GM23338 (cell line): ENCODE data around the gene VSTM2B. TPM values are rescaled to one million over a fixed set of nuclear protein-coding genes. Genes with fewer than 3 reads are reported as not detected.

Experiments
- ATAC-seq: fragments of 200-7000 bp; cut with Tn5 transposase; 3 replicates; pipeline ENCODE4 v1.9.1; 2020
- DNase-seq: peaks from one replicate; pipeline ENCODE4 v3.0.0-alpha.2; 2015; ENCODE audit warnings: low spot score
- H2AFZ ChIP-seq: fragments of 200-600 bp; sonication (generic); 2 replicates; pipeline ENCODE4 v1.8.0; 2016; ENCODE audit warnings: antibody characterized with exemption, mild to moderate bottlenecking, moderate library complexity
- H3F3A ChIP-seq: fragments of 200-600 bp; sonication (generic); replicated peaks from 2 replicates; pipeline ENCODE4 v1.8.0; 2017; ENCODE audit warnings: antibody characterized with exemption, mixed run types, low read depth
- H3K27ac ChIP-seq: fragments of 200-600 bp; sonication (generic); 2 replicates; pipeline ENCODE4 v1.6.1; 2016; ENCODE audit warnings: low read depth
- H3K27me3 ChIP-seq: fragments of 200-600 bp; sonication (generic); 2 replicates; pipeline ENCODE4 v1.8.0; 2016; ENCODE audit warnings: mild to moderate bottlenecking, mixed run types, moderate library complexity; ENCODE audit not compliant: insufficient read depth
- H3K36me3 ChIP-seq: fragments of 200-600 bp; sonication (generic); 2 replicates; pipeline ENCODE4 v1.8.0; 2016; ENCODE audit warnings: mild to moderate bottlenecking; ENCODE audit not compliant: insufficient read depth
- H3K4me1 ChIP-seq: fragments of 200-600 bp; sonication (generic); 2 replicates; pipeline ENCODE4 v1.8.0; 2016; ENCODE audit warnings: mild to moderate bottlenecking, moderate library complexity; ENCODE audit not compliant: insufficient read depth
- H3K4me2 ChIP-seq: fragments of 200-600 bp; sonication (generic); 2 replicates; pipeline ENCODE4 v1.7.1; 2017; ENCODE audit warnings: mixed run types
- H3K4me3 ChIP-seq: fragments of 200-600 bp; sonication (generic); 2 replicates; pipeline ENCODE4 v1.6.1; 2016; ENCODE audit warnings: mixed run types
- H3K79me2 ChIP-seq: fragments of 200-600 bp; sonication (generic); replicated peaks from 2 replicates; pipeline ENCODE4 v1.8.0; 2017; ENCODE audit warnings: mild to moderate bottlenecking; ENCODE audit not compliant: insufficient read depth
- H3K9me2 ChIP-seq: fragments of 200-600 bp; sonication (generic); 2 replicates; pipeline ENCODE4 v1.8.0; 2017; ENCODE audit not compliant: insufficient read depth
- H4K20me1 ChIP-seq: fragments of 200-600 bp; sonication (generic); replicated peaks from 2 replicates; pipeline ENCODE4 v1.8.0; 2017; ENCODE audit warnings: mild to moderate bottlenecking; ENCODE audit not compliant: insufficient read depth
- H3K27ac Mint-ChIP-seq: 2 replicates; pipeline ENCODE4 v1.8.0; 2020; ENCODE audit warnings: inconsistent platforms, mild to moderate bottlenecking, moderate library complexity, mixed read lengths
- H3K27me3 Mint-ChIP-seq: 3 replicates; pipeline ENCODE4 v1.8.0; 2022; ENCODE audit warnings: low read depth, mild to moderate bottlenecking, moderate library complexity, mixed read lengths, inconsistent platforms; ENCODE audit not compliant: insufficient read depth, poor library complexity
- H3K36me3 Mint-ChIP-seq: 3 replicates; pipeline ENCODE4 v1.8.0; 2021; ENCODE audit warnings: low read depth, mild to moderate bottlenecking, inconsistent platforms, moderate library complexity, mixed read lengths
- H3K4me1 Mint-ChIP-seq: 3 replicates; pipeline ENCODE4 v1.8.0; 2020; ENCODE audit warnings: mild to moderate bottlenecking, inconsistent platforms, mixed read lengths
- H3K4me3 Mint-ChIP-seq: 3 replicates; pipeline ENCODE4 v1.8.0; 2021; ENCODE audit warnings: moderate library complexity, mild to moderate bottlenecking, inconsistent platforms, mixed read lengths
- H3K9me3 Mint-ChIP-seq: 3 replicates; pipeline ENCODE4 v1.8.0; 2020; ENCODE audit warnings: moderate library complexity, mild to moderate bottlenecking, inconsistent platforms, mixed read lengths
- CREB1 ChIP-seq: fragments of 250-450 bp; sonication (Bioruptor Pico); IDR thresholded peaks from 2 replicates; pipeline ENCODE4 v1.5.0; 2020; ENCODE audit warnings: low read depth, mild to moderate bottlenecking, moderate library complexity
- EZH2 ChIP-seq: fragments of 200-600 bp; sonication (generic); IDR thresholded peaks from one replicate; pipeline ENCODE4 v1.8.0; 2017; ENCODE audit warnings: antibody characterized with exemption, mild to moderate bottlenecking, low read depth; ENCODE audit not compliant: unreplicated experiment
- NANOG ChIP-seq: IDR thresholded peaks from 2 replicates; pipeline ENCODE4 v1.6.1; 2016; ENCODE audit warnings: antibody characterized with exemption, borderline replicate concordance
- POLR2AphosphoS5 ChIP-seq: IDR thresholded peaks from 2 replicates; pipeline ENCODE4 v1.6.1; 2016; ENCODE audit warnings: antibody characterized with exemption, low read depth
- polyA plus RNA-seq: library from polyadenylated mRNA; unstranded; fragments of >200 nt; fragmentation: Nextera tagmentation; extraction: Ambion mirVana; gene quantifications from 2 replicates; pipeline ENCODE4 v1.2.1, GENCODE V29; 2016
- total RNA-seq: library from RNA; depleted of rRNA; stranded (reverse); fragments of >200 nt; shearing (Covaris generic); gene quantifications from 2 replicates; pipeline ENCODE4 v1.2.3, GENCODE V29; 2014
- TF ChIP-seq, protein P1 (sequence below): fragments of 250-450 bp; sonication (Bioruptor Pico); IDR thresholded peaks from 2 replicates; pipeline ENCODE4 v1.5.0; 2020; ENCODE audit warnings: mild to moderate bottlenecking, moderate library complexity
- TF ChIP-seq, protein P2 (sequence below), 2 experiments: fragments of 200-600 bp in 1 of 2; sonication (generic) in 1 of 2; conservative IDR thresholded peaks; 2 replicates each; pipeline versions ENCODE4 v1.5.1 to v1.6.1; 2016 to 2017; ENCODE audit warnings: antibody characterized with exemption in 2 of 2, low read depth in 2 of 2, mild to moderate bottlenecking in 2 of 2, moderate library complexity in 1 of 2

The VSTM2B gene
- total and polyA plus RNA-seq, 2 experiments from 2014 or later: 1.2 to 1.8 TPM

DNA sequence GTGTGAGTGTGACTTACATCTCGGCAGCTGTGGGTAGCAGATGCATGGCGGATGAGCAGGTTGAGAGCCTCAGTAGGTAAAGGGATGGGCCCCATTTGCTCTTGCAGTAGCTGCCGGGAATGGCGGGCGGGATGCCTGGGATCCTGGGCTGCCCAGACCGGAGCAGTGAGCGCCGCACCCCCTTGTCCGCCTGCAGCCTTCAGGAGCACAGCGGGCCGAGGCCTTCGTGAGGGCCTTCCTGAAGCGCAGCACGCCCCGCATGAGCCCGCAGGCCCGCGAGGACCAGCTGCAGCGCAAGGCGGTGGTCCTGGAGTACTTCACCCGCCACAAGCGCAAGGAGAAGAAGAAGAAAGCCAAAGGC lies 84.4 kb downstream of the VSTM2B start:
- Histone ChIP-seq H3K27ac (peak overlapping the region; percentile 20; the same call in 1 of the 2 replicates), H3K79me2 (peaks cover 18% of the 10 kb centered on the region), H3K27me3 (no peaks in the 10 kb centered on the region), H3F3A (no peaks in the 10 kb centered on the region), H3K4me1 (no peaks in the 10 kb centered on the region; the same call in 1 of the 2 replicates), H3K4me3 (no peak overlapping the region), H3K36me3 (no peaks in the 10 kb centered on the region), H2AFZ (no peak overlapping the region), H3K4me2 (no peak overlapping the region; the same call in 1 of the 2 replicates), H4K20me1 (no peaks in the 10 kb centered on the region), H3K9me2 (no peaks in the 10 kb centered on the region)
- Mint-ChIP-seq H3K27me3 (peaks cover 8% of the 10 kb centered on the region), H3K9me3 (no peaks in the 10 kb centered on the region), H3K27ac (no peak overlapping the region), H3K36me3 (peaks cover 44% of the 10 kb centered on the region), H3K4me1 (peaks cover 5% of the 10 kb centered on the region), H3K4me3 (no peak overlapping the region; the same call in 2 of the 3 replicates)
- ATAC-seq: peak; percentile 19
- no peak for DNase-seq
- TF ChIP-seq, protein P1, sequence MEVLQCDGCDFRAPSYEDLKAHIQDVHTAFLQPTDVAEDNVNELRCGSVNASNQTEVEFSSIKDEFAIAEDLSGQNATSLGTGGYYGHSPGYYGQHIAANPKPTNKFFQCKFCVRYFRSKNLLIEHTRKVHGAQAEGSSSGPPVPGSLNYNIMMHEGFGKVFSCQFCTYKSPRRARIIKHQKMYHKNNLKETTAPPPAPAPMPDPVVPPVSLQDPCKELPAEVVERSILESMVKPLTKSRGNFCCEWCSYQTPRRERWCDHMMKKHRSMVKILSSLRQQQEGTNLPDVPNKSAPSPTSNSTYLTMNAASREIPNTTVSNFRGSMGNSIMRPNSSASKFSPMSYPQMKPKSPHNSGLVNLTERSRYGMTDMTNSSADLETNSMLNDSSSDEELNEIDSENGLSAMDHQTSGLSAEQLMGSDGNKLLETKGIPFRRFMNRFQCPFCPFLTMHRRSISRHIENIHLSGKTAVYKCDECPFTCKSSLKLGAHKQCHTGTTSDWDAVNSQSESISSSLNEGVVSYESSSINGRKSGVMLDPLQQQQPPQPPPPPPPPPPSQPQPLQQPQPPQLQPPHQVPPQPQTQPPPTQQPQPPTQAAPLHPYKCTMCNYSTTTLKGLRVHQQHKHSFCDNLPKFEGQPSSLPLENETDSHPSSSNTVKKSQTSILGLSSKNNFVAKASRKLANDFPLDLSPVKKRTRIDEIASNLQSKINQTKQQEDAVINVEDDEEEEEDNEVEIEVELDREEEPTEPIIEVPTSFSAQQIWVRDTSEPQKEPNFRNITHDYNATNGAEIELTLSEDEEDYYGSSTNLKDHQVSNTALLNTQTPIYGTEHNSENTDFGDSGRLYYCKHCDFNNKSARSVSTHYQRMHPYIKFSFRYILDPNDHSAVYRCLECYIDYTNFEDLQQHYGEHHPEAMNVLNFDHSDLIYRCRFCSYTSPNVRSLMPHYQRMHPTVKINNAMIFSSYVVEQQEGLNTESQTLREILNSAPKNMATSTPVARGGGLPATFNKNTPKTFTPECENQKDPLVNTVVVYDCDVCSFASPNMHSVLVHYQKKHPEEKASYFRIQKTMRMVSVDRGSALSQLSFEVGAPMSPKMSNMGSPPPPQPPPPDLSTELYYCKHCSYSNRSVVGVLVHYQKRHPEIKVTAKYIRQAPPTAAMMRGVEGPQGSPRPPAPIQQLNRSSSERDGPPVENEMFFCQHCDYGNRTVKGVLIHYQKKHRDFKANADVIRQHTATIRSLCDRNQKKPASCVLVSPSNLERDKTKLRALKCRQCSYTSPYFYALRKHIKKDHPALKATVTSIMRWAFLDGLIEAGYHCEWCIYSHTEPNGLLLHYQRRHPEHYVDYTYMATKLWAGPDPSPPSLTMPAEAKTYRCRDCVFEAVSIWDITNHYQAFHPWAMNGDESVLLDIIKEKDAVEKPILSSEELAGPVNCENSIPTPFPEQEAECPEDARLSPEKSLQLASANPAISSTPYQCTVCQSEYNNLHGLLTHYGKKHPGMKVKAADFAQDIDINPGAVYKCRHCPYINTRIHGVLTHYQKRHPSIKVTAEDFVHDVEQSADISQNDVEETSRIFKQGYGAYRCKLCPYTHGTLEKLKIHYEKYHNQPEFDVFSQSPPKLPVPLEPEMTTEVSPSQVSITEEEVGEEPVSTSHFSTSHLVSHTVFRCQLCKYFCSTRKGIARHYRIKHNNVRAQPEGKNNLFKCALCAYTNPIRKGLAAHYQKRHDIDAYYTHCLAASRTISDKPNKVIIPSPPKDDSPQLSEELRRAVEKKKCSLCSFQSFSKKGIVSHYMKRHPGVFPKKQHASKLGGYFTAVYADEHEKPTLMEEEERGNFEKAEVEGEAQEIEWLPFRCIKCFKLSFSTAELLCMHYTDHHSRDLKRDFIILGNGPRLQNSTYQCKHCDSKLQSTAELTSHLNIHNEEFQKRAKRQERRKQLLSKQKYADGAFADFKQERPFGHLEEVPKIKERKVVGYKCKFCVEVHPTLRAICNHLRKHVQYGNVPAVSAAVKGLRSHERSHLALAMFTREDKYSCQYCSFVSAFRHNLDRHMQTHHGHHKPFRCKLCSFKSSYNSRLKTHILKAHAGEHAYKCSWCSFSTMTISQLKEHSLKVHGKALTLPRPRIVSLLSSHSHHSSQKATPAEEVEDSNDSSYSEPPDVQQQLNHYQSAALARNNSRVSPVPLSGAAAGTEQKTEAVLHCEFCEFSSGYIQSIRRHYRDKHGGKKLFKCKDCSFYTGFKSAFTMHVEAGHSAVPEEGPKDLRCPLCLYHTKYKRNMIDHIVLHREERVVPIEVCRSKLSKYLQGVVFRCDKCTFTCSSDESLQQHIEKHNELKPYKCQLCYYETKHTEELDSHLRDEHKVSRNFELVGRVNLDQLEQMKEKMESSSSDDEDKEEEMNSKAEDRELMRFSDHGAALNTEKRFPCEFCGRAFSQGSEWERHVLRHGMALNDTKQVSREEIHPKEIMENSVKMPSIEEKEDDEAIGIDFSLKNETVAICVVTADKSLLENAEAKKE: no peak
- TF ChIP-seq CREB1 (no peak), EZH2 (no peak)

DNA sequence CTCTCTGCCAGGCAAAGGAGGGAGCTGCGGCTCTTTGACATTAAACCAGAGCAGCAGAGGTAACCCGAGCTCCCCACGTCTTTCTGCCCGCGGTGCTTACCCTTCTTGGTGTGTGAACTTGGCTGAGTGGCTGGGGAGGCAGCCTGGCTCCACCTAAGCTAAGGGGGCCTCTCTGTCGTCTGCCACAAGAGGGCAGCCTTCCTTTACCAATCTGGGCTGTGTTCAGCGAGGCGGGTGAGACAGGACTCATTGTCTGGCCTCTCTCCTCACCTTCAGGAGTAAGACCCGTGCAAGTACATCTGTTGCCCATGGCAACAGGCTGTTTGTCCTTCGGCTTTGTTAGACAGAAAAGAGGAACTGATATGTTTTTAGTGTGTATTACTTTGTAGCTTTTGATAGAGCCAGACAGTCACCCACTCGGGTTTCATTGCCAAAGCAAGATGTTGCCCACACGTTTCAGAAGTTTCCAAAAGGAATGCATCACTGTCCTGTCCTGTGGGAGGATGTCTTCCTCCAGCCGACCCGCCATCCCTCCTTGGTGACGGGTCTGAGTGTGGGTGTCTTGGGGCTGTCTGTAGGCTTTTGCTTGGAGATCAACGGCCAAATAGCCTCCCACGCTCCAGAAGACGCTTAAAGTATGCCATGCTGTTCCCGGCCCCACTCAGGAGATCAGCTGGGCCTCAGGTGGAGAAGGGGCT lies 84.9 kb downstream of the VSTM2B start:
- Histone ChIP-seq H3K79me2 (peaks cover 13% of the 10 kb centered on the region), H3K36me3 (no peaks in the 10 kb centered on the region), H4K20me1 (no peaks in the 10 kb centered on the region), H3K27me3 (no peaks in the 10 kb centered on the region), H3K9me2 (no peaks in the 10 kb centered on the region), H3K4me2 (no peak overlapping the region), H3K4me1 (no peaks in the 10 kb centered on the region; the same call in 1 of the 2 replicates), H3K4me3 (no peak overlapping the region), H3K27ac (peak overlapping the region; percentile 20; the same call in 1 of the 2 replicates), H3F3A (no peaks in the 10 kb centered on the region), H2AFZ (no peak overlapping the region)
- Mint-ChIP-seq H3K4me3 (no peak overlapping the region), H3K27me3 (peaks cover 8% of the 10 kb centered on the region), H3K4me1 (peaks cover 5% of the 10 kb centered on the region), H3K27ac (no peak overlapping the region), H3K9me3 (no peaks in the 10 kb centered on the region), H3K36me3 (peaks cover 49% of the 10 kb centered on the region)
- ATAC-seq (peak; percentile 93), DNase-seq (peak; percentile 95)
- TF ChIP-seq NANOG: no peak
- TF ChIP-seq, protein P2, sequence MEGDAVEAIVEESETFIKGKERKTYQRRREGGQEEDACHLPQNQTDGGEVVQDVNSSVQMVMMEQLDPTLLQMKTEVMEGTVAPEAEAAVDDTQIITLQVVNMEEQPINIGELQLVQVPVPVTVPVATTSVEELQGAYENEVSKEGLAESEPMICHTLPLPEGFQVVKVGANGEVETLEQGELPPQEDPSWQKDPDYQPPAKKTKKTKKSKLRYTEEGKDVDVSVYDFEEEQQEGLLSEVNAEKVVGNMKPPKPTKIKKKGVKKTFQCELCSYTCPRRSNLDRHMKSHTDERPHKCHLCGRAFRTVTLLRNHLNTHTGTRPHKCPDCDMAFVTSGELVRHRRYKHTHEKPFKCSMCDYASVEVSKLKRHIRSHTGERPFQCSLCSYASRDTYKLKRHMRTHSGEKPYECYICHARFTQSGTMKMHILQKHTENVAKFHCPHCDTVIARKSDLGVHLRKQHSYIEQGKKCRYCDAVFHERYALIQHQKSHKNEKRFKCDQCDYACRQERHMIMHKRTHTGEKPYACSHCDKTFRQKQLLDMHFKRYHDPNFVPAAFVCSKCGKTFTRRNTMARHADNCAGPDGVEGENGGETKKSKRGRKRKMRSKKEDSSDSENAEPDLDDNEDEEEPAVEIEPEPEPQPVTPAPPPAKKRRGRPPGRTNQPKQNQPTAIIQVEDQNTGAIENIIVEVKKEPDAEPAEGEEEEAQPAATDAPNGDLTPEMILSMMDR (conservative IDR thresholded peaks at IDR 0.05; ENCODE audit: low read depth in 2 of 2): peak; percentile 81 to 97
- TF ChIP-seq CREB1: no peak; the same call in 1 of the 2 replicates
- TF ChIP-seq POLR2AphosphoS5: no peak
